GM19452 (cell line): ENCODE data around the gene NTF4.
A peak's percentile ranks its signal among the peaks of the same experiment; 100 is the strongest.
"Not testable (repeated sequence)": the region's sequence is repeated elsewhere in the genome, so short reads cannot be mapped to it uniquely, and the experiment has no call there.

Experiments
- ATAC-seq: cut with Tn5 transposase; IDR thresholded peaks from one replicate; pipeline ENCODE4 v1.9.1; 2021; ENCODE audit not compliant: unreplicated experiment

Gene NTF4

GRCh38 chr19:49057636-49058234 lies 6.9 kb downstream of the NTF4 start, which contains the start of gene CGB7:
CGB7 (minus strand) TSS chr19:49057749; CDS start chr19:49055375, 2,374 bp downstream.
- ATAC-seq = no peak

DNA sequence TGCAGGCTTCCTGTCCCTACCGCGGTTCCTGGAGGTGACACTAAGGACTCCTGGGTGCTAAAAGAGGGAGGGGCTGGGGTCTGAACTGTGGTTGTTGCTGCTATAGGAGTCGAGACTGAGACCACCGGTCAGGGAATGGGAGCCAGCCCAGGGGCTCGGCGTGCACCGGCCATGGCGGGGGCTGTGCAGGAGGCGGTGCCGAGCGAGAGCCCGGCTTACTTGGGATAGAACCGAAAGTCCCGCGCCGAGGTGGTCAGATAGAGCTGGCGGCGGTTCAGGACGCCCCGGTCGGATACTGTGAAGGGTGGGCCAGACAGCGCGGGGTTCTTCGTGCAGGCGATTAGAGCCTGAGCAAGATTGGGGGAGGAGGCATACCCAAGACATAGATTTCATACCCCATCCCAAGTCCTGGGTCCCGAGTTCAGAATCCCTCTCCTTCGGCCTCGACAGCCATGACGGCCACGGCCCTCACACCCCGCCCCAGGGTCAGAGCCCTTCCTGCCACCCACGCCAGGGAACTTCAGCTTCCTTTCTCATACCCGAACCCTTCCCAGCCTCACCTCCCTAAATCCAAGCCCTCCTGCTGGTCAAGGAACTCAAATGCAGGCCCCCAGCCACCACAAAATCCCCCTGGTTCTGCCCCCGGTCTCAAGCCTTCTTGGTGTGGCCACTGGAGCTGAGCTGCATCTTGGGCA lies 7.6 kb downstream of the NTF4 start:
- not testable (repeated sequence) for ATAC-seq

DNA sequence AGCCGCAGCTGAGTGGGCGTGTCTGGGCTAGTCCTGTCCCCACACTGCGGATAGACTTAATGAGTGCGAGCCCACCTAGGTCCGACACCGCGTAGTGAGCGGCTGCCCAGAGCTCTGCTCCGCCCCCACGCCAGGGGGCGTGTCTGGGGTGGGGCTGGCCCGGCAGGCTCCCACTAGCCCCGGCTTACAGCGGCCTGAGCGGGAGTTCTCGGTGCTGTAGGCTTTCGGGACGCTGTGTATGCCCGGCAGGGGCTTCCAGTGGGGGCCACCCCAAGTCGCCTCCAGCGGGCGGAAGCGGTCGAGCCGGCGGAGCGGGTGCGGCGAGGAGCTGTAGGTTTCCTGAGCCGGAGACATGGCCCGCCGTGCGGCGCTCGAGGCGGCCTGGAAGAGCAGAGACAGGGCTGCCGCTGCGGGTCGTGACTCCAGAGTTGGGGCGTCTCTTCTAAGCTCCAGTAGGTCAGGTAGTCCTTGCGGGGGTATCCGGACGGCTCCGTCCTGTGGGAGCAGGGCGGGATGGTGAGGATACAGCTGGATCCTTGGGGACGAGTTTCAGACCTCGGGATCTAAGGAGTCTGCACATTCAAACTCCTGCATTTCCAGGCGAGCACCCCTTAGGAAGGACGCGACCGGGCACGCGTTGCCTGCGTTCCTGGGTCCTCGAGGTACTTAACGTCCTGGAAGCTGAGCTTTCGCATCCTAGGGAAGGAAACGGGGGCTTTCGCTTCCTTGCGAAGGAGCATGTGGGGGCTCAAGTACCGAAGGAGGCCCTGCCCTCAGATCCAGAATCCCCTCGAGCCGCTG lies 8.3 kb downstream of the NTF4 start:
- peak; percentile 51 for ATAC-seq

- not testable (repeated sequence) for ATAC-seq
Observed at GRCh38 chr19:49050376-49051033, 14.1 kb downstream of the NTF4 start.

DNA sequence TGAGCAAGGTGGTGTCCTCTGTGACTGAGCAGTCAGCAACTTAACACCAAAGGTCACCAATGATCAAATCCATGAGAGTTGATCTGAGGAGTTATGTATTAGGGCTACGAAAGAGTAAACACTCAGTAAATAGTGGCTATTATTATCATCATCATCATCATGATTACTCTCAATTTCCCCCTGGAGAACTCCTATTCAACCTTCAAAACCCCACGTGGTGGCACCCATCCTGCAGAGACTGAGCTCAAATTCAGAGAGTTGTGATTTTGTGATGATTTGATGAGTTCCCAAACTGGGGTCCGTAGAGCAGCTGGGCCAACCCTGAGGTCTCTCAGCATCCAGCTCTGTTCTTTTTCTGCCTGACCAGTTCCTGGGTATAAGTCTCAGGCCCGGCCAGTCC lies 14.8 kb downstream of the NTF4 start:
- ATAC-seq = not testable (repeated sequence)

- ATAC-seq = not testable (repeated sequence)
Observed at GRCh38 chr19:49049011-49049410, 15.6 kb downstream of the NTF4 start, which contains the start of gene CGB8. CGB8 (minus strand) TSS chr19:49049111; CDS start chr19:49048739, 372 bp downstream.

DNA sequence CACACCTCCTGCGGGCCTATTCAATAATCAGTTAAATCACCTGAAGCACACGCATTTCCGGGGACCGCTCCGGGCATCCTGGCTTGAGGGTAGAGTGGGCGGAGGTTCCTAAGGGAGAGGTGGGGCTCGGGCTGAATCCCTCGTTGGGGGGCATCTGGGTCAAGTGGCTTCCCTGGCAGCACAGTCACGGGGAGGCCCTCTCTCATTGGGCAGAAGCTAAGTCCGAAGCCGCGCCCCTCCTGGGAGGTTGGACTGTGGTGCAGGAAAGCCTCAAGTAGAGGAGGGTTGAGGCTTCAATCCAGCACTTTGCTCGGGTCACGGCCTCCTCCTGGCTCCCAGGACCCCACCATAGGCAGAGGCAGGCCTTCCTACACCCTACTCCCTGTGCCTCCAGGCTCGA lies 21.1 kb downstream of the NTF4 start, which contains the start of gene CGB5:
Gene CGB5, plus strand, starts transcription at position 301 of the 400 bp plus-strand sequence. CDS start 362 bp downstream, outside the sequence.
- ATAC-seq = not testable (repeated sequence)

- ATAC-seq = not testable (repeated sequence)
Observed at GRCh38 chr19:49042666-49043065, 22.0 kb downstream of the NTF4 start.

- no peak for ATAC-seq
Observed at GRCh38 chr19:49042177-49042576, 22.4 kb downstream of the NTF4 start.

GRCh38 chr19:49039736-49040135 lies 24.9 kb downstream of the NTF4 start:
- not testable (repeated sequence) for ATAC-seq

DNA sequence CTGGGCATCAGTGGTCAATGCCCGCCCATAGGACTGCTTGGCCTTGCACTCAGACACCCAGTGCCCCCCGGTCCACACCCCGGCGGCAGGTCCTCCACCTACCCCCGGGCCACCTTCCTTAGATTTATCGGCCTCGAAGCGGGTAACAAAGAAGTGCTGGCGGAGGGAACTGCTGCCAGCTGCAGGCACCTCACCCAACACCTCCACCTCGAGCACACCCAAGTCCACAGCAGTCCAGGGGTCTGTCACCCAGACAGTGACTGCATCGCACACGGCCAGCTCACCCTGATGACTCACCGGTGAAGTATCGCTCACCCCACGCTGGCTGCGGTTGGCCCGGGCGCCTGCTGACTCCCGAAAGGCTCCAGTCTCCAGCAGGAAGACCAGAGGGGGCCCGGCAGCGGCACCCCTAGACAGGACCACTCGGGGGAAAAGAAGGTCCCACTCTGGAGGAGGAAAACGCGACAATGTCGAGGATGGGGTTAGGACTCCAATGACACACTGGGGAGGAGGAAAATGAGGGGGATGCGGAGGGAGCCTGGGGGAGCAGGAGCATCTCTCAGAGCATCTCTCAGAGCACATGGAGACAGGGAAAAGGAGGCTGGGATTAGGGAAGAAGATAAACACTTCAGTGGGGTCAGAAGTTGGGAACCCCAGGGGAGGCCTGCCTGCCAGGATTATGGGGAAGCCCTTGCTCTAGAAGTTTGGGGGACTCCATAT lies 25.9 kb downstream of the NTF4 start:
- ATAC-seq = not testable (repeated sequence)

- ATAC-seq = not testable (repeated sequence)
Observed at GRCh38 chr19:49038111-49038510, 26.5 kb downstream of the NTF4 start.

GRCh38 chr19:49036815-49037214 lies 27.8 kb downstream of the NTF4 start, which contains the start of gene CGB1:
CGB1 (minus strand) TSS chr19:49036895; CDS start chr19:49036711, 184 bp downstream.
- not testable (repeated sequence) for ATAC-seq

- not testable (repeated sequence) for ATAC-seq
Observed at GRCh38 chr19:49031642-49032301, 32.8 kb downstream of the NTF4 start, which contains the start of gene CGB2. CGB2 (plus strand) TSS chr19:49031890; CDS start chr19:49032096, 206 bp downstream.

DNA sequence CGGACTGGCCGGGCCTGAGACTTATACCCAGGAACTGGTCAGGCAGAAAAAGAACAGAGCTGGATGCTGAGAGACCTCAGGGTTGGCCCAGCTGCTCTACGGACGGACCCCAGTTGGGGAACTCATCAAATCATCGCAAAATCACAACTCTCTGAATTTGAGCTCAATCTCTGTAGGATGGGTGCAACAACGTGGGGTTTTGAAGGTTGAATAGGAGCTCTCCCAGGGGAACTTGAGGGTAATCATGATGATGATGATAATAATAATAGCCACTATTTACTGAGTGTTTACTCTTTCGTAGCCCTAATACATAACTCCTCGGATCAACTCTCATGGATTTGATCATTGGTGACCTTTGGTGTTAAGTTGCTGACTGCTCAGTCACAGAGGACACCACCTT lies 34.3 kb downstream of the NTF4 start:
- ATAC-seq = not testable (repeated sequence)

GRCh38 chr19:49029749-49030148 lies 34.9 kb downstream of the NTF4 start:
- not testable (repeated sequence) for ATAC-seq

DNA sequence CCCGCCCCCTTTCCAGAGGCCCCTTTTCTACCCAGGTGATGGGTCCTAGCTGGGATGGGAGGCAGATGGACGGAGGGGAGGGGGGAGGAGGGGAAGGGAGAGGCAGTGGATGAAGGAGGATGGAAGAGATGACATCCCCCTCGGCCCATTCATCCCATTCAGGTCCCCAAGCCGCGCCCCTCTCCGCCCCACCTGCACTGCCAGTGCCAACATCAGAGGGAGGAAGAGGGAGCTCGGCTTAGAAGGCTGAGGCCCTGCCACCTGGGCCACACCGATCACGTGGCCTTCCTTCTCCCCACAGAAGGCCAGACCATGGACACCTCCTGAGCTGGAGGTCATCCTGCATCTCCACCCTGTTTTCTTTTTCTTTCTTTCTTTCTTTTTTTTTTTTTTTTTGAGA lies 35.9 kb downstream of the NTF4 start:
- ATAC-seq = not testable (repeated sequence)

GRCh38 chr19:49025599-49025998 lies 39.0 kb downstream of the NTF4 start:
- not testable (repeated sequence) for ATAC-seq

DNA sequence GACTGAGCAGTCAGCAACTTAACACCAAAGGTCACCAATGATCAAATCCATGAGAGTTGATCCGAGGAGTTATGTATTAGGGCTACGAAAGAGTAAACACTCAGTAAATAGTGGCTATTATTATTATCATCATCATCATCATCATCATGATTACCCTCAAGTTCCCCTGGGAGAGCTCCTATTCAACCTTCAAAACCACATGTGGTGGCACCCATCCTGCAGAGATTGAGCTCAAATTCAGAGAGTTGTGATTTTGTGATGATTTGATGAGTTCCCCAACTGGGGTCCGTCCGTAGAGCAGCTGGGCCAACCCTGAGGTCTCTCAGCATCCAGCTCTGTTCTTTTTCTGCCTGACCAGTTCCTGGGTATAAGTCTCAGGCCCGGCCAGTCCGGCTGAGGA lies 39.5 kb downstream of the NTF4 start:
- not testable (repeated sequence) for ATAC-seq
